GM18907 (cell line): Measurements from ENCODE around the gene MALL.
"Not testable (repeated sequence)": the region's sequence is repeated elsewhere in the genome, so short reads cannot be mapped to it uniquely, and the experiment has no call there.

ENCODE experiments used
- ATAC-seq: cut with Tn5 transposase; IDR thresholded peaks from one replicate; pipeline ENCODE4 v1.9.1; 2021; ENCODE audit warnings: mild to moderate bottlenecking, moderate library complexity; ENCODE audit not compliant: unreplicated experiment

Gene MALL

DNA sequence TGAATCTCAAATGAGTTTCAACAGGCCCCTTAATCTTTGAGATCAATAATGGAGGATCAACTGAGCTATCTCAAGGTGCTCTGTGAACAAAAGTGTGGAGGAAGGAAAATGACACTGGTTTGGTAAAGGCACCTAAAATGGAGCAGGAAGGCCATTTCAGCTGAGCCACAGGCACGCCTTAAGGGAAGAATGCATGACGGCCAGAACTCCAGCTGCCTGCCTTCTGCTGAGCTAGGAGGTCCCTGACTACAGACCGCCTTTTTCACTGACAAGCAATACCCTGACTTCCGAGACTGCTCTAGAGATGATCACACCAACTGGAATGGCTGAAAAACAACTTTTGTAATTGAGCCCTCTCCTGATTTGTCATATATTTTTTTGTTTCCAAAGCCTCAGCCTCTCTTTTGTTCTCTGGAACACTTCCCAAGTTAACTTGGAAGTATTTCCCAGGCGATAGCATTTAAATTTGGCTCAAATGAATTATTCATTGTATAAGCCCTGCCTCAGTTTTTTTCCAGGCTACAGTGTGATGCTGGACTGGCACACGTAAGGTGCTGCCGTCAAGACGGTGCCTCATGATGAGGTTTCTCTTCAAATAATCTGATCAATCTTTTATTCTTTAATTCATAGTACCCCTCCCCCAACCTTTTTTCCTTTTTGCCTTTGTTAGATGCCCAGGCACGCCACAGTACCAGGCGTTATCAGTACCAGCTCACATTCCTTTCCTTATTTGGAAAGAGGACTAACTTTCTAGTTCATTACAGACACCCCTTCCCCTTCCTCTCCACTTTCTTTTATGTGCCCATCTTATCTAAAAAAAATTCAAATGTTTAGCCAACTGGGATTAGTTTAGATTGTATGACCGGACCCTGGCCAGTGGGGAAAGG lies 60.9 kb downstream of the MALL start:
- not testable (repeated sequence) for ATAC-seq

DNA sequence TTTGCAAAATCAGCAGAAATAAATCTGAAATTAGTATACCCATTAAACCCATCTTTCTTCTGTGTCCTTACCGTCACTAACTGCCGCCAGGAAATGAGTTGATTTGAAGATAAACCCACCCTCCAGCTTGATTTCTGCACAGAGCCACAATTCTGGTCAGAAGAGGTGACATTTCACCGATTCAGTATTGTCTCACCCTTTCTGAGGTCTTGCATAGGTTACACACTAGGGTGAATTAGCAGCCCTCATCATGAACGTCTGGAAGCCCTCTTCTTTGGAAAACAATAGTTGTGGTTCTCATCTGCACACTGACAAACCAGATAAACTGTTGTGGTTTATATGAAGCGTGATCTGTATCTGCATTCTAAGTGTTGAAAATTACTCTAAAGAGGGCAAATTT lies 61.9 kb downstream of the MALL start:
- ATAC-seq, result not testable (repeated sequence)

DNA sequence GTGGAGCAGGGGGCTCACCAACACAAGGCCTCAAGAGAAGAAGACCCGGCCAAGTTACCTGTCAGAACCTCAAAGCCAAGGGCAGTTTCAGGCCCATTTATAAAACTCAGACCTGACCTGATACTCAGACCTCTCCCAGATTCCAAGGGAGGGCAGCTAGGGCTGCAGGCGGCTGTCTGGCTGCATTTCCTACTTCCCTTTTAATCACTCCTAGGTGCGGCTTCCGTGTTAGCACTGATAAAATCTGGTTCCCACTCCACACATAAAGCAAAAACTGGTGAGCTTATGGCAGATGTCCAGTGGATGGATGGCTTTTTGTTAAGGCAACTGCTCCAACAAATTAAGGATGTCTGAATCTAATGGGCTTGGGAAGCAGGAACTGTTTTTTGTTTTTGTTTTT lies 63.5 kb downstream of the MALL start:
- ATAC-seq, result not testable (repeated sequence)

DNA sequence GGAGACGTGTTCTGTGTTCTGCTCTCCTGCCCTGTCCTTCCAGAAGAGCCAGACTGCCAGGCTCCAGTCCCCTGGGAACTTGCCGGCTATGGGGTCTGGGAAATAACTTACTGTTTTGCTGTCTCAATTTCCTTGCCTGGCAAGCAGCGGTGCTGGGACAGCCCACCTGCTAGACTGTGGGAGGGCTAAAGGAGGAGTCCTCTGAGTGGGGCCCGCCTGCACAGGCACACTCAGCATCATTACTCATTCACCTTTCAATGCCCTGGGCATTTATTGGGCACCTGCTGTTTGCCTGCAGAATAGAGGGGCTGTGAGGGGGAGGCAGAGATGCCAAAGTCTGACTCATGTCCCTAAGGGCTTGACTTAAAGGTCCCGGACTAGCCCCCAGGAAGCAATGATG lies 65.4 kb downstream of the MALL start:
- not testable (repeated sequence) for ATAC-seq

DNA sequence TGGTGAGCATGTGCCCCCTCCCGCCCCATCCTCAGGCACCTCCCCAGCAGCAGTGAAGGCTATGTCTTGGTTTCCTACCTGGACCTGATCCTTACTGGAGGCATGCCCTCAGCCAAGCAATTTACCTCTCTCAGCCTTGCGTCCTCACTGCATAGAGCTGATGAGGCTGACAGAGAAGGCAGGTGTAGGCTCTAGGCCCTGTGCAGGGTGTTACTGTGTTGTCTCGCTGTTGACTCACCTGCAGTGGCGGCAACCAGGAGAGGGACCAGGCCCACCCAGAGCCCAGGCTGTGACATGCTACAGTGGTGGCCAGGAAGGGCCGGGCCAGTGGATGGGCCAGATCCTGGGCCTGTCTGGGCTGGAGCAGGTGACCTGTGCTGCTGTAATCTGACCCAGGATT lies 65.9 kb downstream of the MALL start:
- not testable (repeated sequence) for ATAC-seq

DNA sequence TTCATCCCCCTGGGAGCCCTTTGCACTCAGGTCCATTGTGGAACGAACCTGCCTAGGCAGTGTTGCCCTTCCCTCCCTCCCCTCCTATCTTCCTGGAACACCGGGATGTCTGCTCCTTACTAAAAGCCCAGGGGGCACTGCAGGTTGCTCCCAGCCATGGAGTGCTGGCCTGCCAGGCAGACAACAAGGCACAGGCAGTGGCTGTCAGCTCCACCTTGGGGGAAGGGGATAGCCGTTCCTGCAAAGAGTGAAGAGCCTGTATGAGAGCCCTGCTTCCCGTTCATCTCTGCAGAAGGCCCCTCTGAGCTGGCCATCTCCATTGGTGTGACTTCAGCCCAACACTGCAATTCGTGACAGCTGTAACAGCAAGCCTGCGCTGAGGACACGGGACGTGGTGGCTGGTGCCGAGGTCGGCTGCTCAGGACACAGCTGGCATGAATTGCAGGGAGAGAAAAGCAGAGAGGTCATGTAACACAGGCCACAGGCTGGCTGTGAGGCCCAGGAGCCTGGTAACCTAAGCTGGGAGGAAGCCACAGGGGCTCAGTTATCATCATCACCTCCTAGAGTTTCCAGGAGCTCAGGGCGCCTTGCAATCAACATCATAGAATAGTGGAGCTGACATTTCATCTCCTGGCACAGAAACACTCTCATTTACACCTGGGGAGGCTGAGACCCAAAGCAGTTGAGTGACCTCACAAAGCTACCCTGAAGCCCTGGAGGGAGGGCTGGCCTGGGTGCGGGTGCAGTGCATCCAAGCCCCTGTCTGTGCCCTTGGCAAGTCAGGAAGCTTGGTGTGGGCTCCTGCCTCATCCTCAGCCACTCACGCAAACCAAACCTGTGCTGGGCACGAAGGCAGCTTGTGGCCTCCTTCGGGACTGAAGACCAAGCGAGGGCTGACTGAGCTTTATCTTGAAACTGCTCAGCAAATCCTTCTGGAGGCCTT lies 67.1 kb downstream of the MALL start:
- not testable (repeated sequence) for ATAC-seq

DNA sequence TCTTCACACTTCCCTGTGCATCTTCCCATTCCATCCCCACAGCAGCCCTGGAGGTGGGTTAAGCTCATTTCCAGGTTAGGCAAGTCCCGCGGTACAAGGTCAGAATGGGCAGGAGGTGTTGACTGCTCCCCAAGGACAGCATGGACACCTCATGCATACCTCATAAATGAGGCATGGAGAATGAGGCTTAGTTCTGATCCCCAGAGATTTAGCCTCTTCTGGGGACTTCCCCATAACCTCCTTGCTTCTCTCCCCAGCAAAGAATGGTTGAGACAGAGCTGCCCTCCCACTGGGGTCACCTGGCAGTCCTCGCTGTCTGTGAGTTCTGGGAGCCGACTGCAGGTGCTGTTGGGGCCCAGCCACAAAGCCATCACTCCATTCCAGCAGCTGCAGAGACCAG lies 68.4 kb downstream of the MALL start:
- not testable (repeated sequence) for ATAC-seq

DNA sequence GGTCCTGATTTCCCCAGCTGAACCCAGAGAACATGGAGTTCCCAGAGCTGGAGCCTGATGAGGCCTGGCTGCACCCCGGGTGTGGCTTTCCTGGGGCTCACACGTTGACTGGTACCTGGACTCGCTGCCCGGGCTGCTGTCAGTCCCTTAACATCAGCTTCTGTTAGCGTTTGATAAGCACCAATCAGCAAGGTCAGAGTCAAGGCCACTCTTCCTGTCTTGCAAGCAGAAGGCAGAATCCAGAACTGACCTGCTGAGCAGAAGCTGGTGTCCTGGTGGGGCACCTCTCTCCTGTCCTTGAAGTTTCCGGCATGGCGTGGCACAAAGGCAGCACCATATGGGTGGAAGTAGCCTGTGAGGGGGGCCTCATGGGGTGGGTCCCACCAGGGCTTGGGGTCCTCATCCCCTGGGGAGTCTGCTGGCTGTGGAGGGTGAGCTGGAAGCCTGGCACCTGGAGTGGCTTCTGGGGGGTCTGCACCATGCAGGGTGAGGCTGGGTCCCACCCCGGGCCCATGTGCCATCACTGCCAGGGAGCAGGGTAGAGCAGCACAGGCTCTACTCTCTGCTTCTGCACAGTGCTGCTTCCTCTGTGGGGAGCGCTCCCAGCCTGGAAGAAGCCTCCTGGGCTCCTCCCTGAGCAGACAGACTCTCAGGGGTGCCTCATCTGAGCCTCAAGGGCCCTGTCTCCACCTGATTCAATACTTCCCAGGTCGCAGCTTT lies 73.5 kb downstream of the MALL start:
- ATAC-seq, result not testable (repeated sequence)

DNA sequence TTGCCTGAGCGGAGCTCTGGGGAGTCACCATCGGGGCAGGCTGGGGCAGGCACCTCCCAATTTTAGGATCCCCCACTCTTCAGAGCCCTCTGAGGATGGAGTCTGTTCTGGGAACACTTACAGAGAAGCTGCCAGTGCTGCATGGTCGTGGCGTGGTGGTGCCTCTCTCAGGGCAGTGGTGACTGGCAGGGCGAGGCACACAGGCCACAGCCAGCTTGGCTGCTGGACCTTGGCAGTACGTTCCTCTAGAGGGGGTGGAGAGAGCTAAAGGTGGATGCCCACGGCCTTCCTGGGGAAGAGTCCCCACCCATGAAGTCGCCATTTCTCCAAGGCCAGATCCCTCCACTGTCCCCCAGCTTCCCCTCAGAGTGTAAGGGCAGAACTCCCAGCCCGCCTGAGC lies 78.3 kb downstream of the MALL start:
- not testable (repeated sequence) for ATAC-seq

DNA sequence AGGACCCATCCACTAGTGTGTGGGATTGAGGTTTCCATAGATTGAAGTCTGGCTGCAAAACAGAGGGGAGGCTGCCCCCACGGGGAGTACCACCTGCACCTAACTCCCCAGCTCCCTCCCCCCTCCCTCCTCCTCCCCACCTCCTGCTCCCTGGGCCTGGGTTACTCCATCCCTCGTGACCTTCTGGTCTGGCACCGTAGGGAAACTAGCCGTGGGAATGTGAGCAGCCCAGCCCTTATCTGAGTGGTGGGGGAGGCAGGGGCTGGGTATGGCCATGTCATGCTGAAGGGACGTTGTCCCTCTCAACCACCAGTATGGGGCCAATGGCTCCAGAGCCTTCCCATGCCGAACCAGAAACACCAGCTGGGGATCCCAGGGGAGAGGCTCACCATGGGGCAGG lies 80.2 kb downstream of the MALL start:
- ATAC-seq, result not testable (repeated sequence)

DNA sequence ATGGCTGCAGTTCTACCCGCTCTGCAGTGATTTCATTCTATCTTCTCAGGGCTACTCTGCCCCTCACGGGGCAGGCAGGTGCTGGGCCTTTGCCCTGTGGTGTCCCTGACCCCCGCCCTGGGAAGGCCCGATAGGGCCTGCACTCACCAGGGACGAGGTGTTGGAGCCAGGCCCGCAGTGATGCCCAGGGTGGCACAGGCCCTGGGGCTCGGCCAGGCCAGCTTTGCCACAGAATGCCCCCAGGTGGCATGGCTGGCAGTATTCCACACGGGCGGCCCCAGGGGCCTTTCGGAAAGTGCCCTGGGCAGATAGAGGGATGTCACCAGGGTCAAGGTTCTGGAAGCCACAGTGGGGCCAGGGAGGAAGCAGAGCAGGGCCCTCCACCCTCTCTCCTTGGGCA lies 80.7 kb downstream of the MALL start:
- not testable (repeated sequence) for ATAC-seq
